Keratinocyte (primary cell): ENCODE results near the gene GPR37L1. TPM values are rescaled to one million over a fixed set of nuclear protein-coding genes. Genes with fewer than 3 reads are reported as not detected.

Experiments
- DNase-seq: peaks from one replicate; pipeline ENCODE4 v3.0.0-alpha.2; 2011; ENCODE audit warnings: low read depth, missing footprints, low spot score
- FAIRE-seq: peaks from 2 replicates; lab custom pipeline; 2011; peaks lifted over from hg19 to GRCh38; lab: Jason Lieb, UNC
- H2AFZ ChIP-seq: 2 replicates; pipeline ENCODE4 v1.6.0; 2012; ENCODE audit warnings: low read length, control low read depth, inconsistent platforms; ENCODE audit not compliant: control insufficient read depth
- H3K27ac ChIP-seq: 2 replicates; pipeline ENCODE4 v1.5.1; 2011; ENCODE audit warnings: low read length; ENCODE audit not compliant: control insufficient read depth, insufficient read depth
- H3K27me3 ChIP-seq: 3 replicates; pipeline ENCODE4 v1.6.0; 2011; ENCODE audit warnings: low read length; ENCODE audit not compliant: control insufficient read depth, insufficient read depth; ENCODE audit errors: extremely low read depth
- H3K36me3 ChIP-seq, 2 experiments: 2 replicates in 1 of 2; 3 replicates in 1 of 2; pipeline ENCODE4 v1.5.1; 2011; ENCODE audit warnings: low read length in 2 of 2, mild to moderate bottlenecking in 1 of 2; ENCODE audit not compliant: control insufficient read depth in 2 of 2, insufficient read depth in 2 of 2; ENCODE audit errors: extremely low read depth in 1 of 2
- H3K4me1 ChIP-seq: 3 replicates; pipeline ENCODE4 v1.5.1; 2011; ENCODE audit warnings: low read length; ENCODE audit not compliant: control insufficient read depth, insufficient read depth; ENCODE audit errors: extremely low read depth
- H3K4me2 ChIP-seq: 3 replicates; pipeline ENCODE4 v1.6.0; 2011; ENCODE audit warnings: low read depth, low read length; ENCODE audit not compliant: control insufficient read depth, insufficient read depth; ENCODE audit errors: extremely low read depth
- H3K4me3 ChIP-seq, 3 experiments: fragments of 200-600 bp in 1 of 3; sonication (generic) in 1 of 3; 2 replicates in 2 of 3; 3 replicates in 1 of 3; pipeline ENCODE4 v1.5.1; 2011 to 2016; ENCODE audit warnings: low read length in 3 of 3, mild to moderate bottlenecking in 3 of 3, control low read depth in 2 of 3, inconsistent platforms in 1 of 3, low read depth in 1 of 3, mixed read lengths in 1 of 3, mixed run types in 1 of 3, moderate library complexity in 1 of 3; ENCODE audit not compliant: control insufficient read depth in 2 of 3, insufficient read depth in 2 of 3; ENCODE audit errors: extremely low read depth in 1 of 3
- H3K79me2 ChIP-seq: 2 replicates; pipeline ENCODE4 v1.6.0; 2012; ENCODE audit warnings: low read length; ENCODE audit not compliant: control insufficient read depth, insufficient read depth
- H3K9ac ChIP-seq: 3 replicates; pipeline ENCODE4 v1.6.0; 2011; ENCODE audit warnings: low read length; ENCODE audit not compliant: control insufficient read depth, insufficient read depth; ENCODE audit errors: extremely low read depth
- H3K9me1 ChIP-seq: 3 replicates; pipeline ENCODE4 v1.6.0; 2011; ENCODE audit warnings: low read length; ENCODE audit not compliant: control insufficient read depth, insufficient read depth; ENCODE audit errors: extremely low read depth
- H3K9me3 ChIP-seq: 2 replicates; pipeline ENCODE4 v1.5.1; 2012; ENCODE audit warnings: low read depth, low read length; ENCODE audit not compliant: control insufficient read depth
- H4K20me1 ChIP-seq: 3 replicates; pipeline ENCODE4 v1.6.0; 2011; ENCODE audit warnings: low read length; ENCODE audit not compliant: control insufficient read depth, insufficient read depth; ENCODE audit errors: extremely low read depth
- CTCF ChIP-seq, 3 experiments: IDR thresholded peaks in 1 of 3; conservative IDR thresholded peaks in 1 of 3; optimal IDR thresholded peaks in 1 of 3; 2 replicates in 2 of 3; 3 replicates in 1 of 3; pipeline versions ENCODE3 to v1.5.1; 2011; ENCODE audit warnings: low read length in 3 of 3, mild to moderate bottlenecking in 3 of 3, moderate library complexity in 2 of 3, control low read depth in 1 of 3, inconsistent platforms in 1 of 3; ENCODE audit not compliant: insufficient read depth in 2 of 3; ENCODE audit errors: extremely low read depth in 1 of 3
- EZH2 ChIP-seq: IDR thresholded peaks from one replicate; pipeline ENCODE4 v1.6.1; 2012; ENCODE audit warnings: inconsistent platforms, mild to moderate bottlenecking, low read length, moderate library complexity
- dilution Hi-C: fragments of 300-500 bp; cut with MboI; formaldehyde crosslinking; loops from one replicate; pipeline ENCODE4 v1.7.0; 2020; ENCODE audit warnings: low sequenced_read_pairs; ENCODE audit not compliant: extremely low pct_ligation_motif_present
- polyA plus RNA-seq, 5 experiments: library from polyadenylated mRNA; depleted of rRNA in 3 of 5; stranded (reverse) in 3 of 5; stranded (forward) in 1 of 5; unstranded in 1 of 5; fragments of >200 nt; gene quantifications; 1 replicate in 1 of 5; 2 replicates in 3 of 5; 3 replicates in 1 of 5; pipeline versions ENCODE4 v1.2.1 to v1.2.3, GENCODE V29; 2011 to 2012; ENCODE audit warnings: missing spikeins in 2 of 5, low read depth in 1 of 5, low replicate concordance in 1 of 5

Gene GPR37L1
- polyA plus RNA-seq, 1 donor (not counting 4 experiments of a cell fraction or from before 2014, with no cell fraction given) = not detected

GRCh38 chr1:202074985-202075384 is 47.7 kb upstream of the GPR37L1 start:
- FAIRE-seq (no peak), DNase-seq (no peak)
- H3K27ac ChIP-seq = no peak overlapping the region
- peaks cover 13% of the 10 kb centered on the region for H3K4me1 ChIP-seq
- H3K4me2 ChIP-seq = no peak overlapping the region
- no peaks in the 10 kb centered on the region for H3K9me3 ChIP-seq
- dilution Hi-C loops = no loop called here
- H2AFZ ChIP-seq = no peak overlapping the region
- H3K36me3 ChIP-seq = no peaks in the 10 kb centered on the region
- H3K9me1 ChIP-seq = no peaks in the 10 kb centered on the region
- no peaks in the 10 kb centered on the region for H3K27me3 ChIP-seq
- no peaks in the 10 kb centered on the region for H4K20me1 ChIP-seq
- no peaks in the 10 kb centered on the region for H3K79me2 ChIP-seq
- H3K4me3 ChIP-seq = no peak overlapping the region
- no peak overlapping the region for H3K9ac ChIP-seq
- TF ChIP-seq EZH2 (no peak), CTCF (optimal IDR thresholded peaks at IDR 0.05 in 1 of 3, IDR thresholded peaks at IDR 0.05 in 1 of 3, conservative IDR thresholded peaks at IDR 0.05 in 1 of 3; ENCODE audit: extremely low read depth in 1 of 3, insufficient read depth in 2 of 3, low read length in 3 of 3) (no peak)

GRCh38 chr1:202075389-202075788 is 47.3 kb upstream of the GPR37L1 start:
- no peak overlapping the region for H3K4me3 ChIP-seq
- H2AFZ ChIP-seq = no peak overlapping the region
- H3K9me1 ChIP-seq = no peaks in the 10 kb centered on the region
- dilution Hi-C loops = no loop called here
- no peaks in the 10 kb centered on the region for H3K79me2 ChIP-seq
- FAIRE-seq = no peak
- no peaks in the 10 kb centered on the region for H3K9me3 ChIP-seq
- H3K27ac ChIP-seq = no peak overlapping the region
- no peaks in the 10 kb centered on the region for H4K20me1 ChIP-seq
- H3K9ac ChIP-seq = no peak overlapping the region
- H3K4me2 ChIP-seq = no peak overlapping the region
- TF ChIP-seq EZH2 (no peak), CTCF (optimal IDR thresholded peaks at IDR 0.05 in 1 of 3, IDR thresholded peaks at IDR 0.05 in 1 of 3, conservative IDR thresholded peaks at IDR 0.05 in 1 of 3; ENCODE audit: extremely low read depth in 1 of 3, insufficient read depth in 2 of 3, low read length in 3 of 3) (no peak)
- peaks cover 13% of the 10 kb centered on the region for H3K4me1 ChIP-seq
- H3K27me3 ChIP-seq = no peaks in the 10 kb centered on the region
- no peak for DNase-seq
- H3K36me3 ChIP-seq = no peaks in the 10 kb centered on the region
